ENCODE results near the gene CALCOCO2. TPM values are rescaled to one million over a fixed set of nuclear protein-coding genes. Genes with fewer than 3 reads are reported as not detected.
A peak's percentile ranks its signal among the peaks of the same experiment; 100 is the strongest.
"Not testable (repeated sequence)": the region's sequence is repeated elsewhere in the genome, so short reads cannot be mapped to it uniquely, and the experiment has no call there.

The CALCOCO2 gene
- total and polyA plus RNA-seq, 5 donors from 2014 or later, result 179 to 240 (median 215) TPM

DNA sequence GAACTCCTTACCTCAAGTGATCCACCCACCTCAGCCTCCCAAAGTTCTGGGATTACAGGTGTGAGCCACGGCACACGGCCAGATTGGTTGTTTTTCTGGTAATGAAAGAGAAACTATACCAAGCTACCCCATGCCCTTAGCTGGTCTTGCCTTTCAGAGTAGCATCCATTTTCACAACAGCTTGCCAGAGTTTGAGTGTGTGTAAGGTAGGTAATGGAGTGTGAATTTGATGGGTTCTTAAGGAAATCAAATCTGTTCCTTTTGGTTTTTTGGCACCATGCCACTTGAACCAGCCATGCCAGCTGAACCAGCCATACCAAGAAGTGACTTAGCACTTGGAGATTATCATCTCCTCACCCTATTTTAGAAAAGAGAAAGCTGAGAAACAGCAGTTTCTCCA lies 5.1 kb downstream of the CALCOCO2 start:
- no peaks in the 10 kb centered on the region for H3K36me3 ChIP-seq (ENCODE audit: control insufficient read depth, insufficient read depth, low read length)
- H3K4me1 Mint-ChIP-seq, result peaks cover 40 to 96% (median 73%) of the 10 kb centered on the region in 4 donors
- peaks cover 91% of the 10 kb centered on the region for H3K4me1 ChIP-seq (ENCODE audit: control insufficient read depth, insufficient read depth, low read length, poor library complexity, severe bottlenecking)
- H3K27me3 ChIP-seq (ENCODE audit: control insufficient read depth, insufficient read depth, low read length), result no peaks in the 10 kb centered on the region
- DNase-seq, result peak in 1 of 3 donors; percentile 58
- no peak for ATAC-seq (ENCODE audit: low read depth in 2 of 2)
- peak overlapping the region; percentile 62 to 81 (median 72) for H3K4me3 Mint-ChIP-seq
- H3K27me3 Mint-ChIP-seq, result no peaks in the 10 kb centered on the region
- H3K9me3 ChIP-seq (ENCODE audit: control insufficient read depth in 2 of 2, low read length in 2 of 2), result no peaks in the 10 kb centered on the region
- peaks cover 5% of the 10 kb centered on the region for H3K36me3 Mint-ChIP-seq
- H3K4me3 ChIP-seq (ENCODE audit: low read depth, low read length), result peak overlapping the region; percentile 58
- no peaks in the 10 kb centered on the region for H3K9me3 Mint-ChIP-seq
- peak overlapping the region; percentile 10 to 82 (median 65) for H3K27ac Mint-ChIP-seq
- peak overlapping the region; percentile 27 for H3K27ac ChIP-seq (ENCODE audit: insufficient read depth, low read length, poor library complexity, severe bottlenecking)

DNA sequence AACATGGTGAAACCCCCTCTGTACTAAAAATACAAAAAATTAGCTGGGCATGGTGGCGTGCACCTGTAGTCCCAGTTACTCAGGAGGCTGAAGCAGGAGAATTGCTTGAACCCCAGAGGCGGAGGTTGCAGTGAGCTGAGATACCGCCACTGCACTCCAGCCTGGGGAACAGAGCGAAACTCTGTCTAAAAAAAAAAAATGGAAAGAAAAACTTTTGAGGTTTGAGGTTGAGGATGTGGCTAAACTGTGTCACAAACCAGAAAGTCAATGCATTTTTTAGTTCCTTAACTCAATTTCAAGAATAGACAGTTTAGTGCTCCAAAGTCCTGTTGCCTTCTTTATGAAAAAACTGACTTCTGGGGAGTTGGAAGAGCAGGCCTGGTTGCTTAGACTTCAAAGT lies 6.6 kb downstream of the CALCOCO2 start:
- Histone ChIP-seq H3K4me3 (ENCODE audit: low read depth, low read length) (peak overlapping the region; percentile 73), H3K4me1 (ENCODE audit: control insufficient read depth, insufficient read depth, low read length, poor library complexity, severe bottlenecking) (peaks cover 93% of the 10 kb centered on the region), H3K27ac (ENCODE audit: insufficient read depth, low read length, poor library complexity, severe bottlenecking) (peak overlapping the region; percentile 64)
- H3K36me3 ChIP-seq (ENCODE audit: control insufficient read depth, insufficient read depth, low read length); H3K27me3 ChIP-seq (ENCODE audit: control insufficient read depth, insufficient read depth, low read length); H3K36me3 Mint-ChIP-seq; H3K9me3 ChIP-seq (ENCODE audit: control insufficient read depth in 2 of 2, low read length in 2 of 2); H3K27me3 Mint-ChIP-seq; H3K9me3 Mint-ChIP-seq: not testable (repeated sequence)
- H3K4me1 Mint-ChIP-seq, result peaks cover 30 to 94% (median 74%) of the 10 kb centered on the region in 4 donors
- H3K27ac Mint-ChIP-seq, result peak overlapping the region; percentile 80 to 97 (median 90)
- peak overlapping the region; percentile 62 to 83 (median 78) for H3K4me3 Mint-ChIP-seq
- ATAC-seq (ENCODE audit: low read depth in 2 of 2) (peak; percentile 36 to 51), DNase-seq (peak in 2 of 3 donors; percentile 64 to 79)

GRCh38 chr17:48840441-48840840 lies 9.6 kb downstream of the CALCOCO2 start:
- Mint-ChIP-seq H3K4me3 (peak overlapping the region; percentile 58 to 85 (median 74)), H3K4me1 (peaks cover 32 to 75% (median 53%) of the 10 kb centered on the region in 4 donors), H3K27ac (peak overlapping the region; percentile 76 to 96 (median 88)), H3K9me3 (no peaks in the 10 kb centered on the region), H3K36me3 (peaks cover 14% of the 10 kb centered on the region), H3K27me3 (no peaks in the 10 kb centered on the region)
- Histone ChIP-seq H3K4me3 (ENCODE audit: low read depth, low read length) (peak overlapping the region; percentile 89), H3K27ac (ENCODE audit: insufficient read depth, low read length, poor library complexity, severe bottlenecking) (peak overlapping the region; percentile 84), H3K9me3 (ENCODE audit: control insufficient read depth in 2 of 2, low read length in 2 of 2) (no peaks in the 10 kb centered on the region), H3K4me1 (ENCODE audit: control insufficient read depth, insufficient read depth, low read length, poor library complexity, severe bottlenecking) (peaks cover 63% of the 10 kb centered on the region), H3K27me3 (ENCODE audit: control insufficient read depth, insufficient read depth, low read length) (no peaks in the 10 kb centered on the region), H3K36me3 (ENCODE audit: control insufficient read depth, insufficient read depth, low read length) (peaks cover 15% of the 10 kb centered on the region)
- DNase-seq, result no peak
- ATAC-seq (ENCODE audit: low read depth in 2 of 2), result no peak

DNA sequence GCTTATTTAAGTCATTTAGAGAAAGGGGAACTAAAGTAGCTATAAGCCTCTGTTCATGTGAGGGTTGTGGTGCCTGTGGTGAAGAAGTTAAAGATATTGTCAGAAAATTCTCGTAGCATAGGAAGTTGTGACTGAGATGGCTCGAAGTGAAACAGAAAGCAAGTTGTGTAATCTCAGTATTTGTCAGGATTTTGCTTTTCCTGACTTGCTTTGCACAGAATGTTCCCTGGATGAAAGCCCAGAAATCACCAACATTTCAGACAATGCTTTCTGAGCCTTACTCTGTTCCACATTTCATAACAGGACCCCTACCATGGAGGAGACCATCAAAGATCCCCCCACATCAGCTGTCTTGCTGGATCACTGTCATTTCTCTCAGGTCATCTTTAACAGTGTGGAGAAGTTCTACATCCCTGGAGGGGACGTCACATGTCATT lies 10.6 kb downstream of the CALCOCO2 start:
- Histone ChIP-seq H3K27me3 (ENCODE audit: control insufficient read depth, insufficient read depth, low read length) (no peaks in the 10 kb centered on the region), H3K4me3 (ENCODE audit: low read depth, low read length) (peak overlapping the region; percentile 89), H3K9me3 (ENCODE audit: control insufficient read depth in 2 of 2, low read length in 2 of 2) (no peaks in the 10 kb centered on the region), H3K36me3 (ENCODE audit: control insufficient read depth, insufficient read depth, low read length) (peaks cover 20% of the 10 kb centered on the region), H3K27ac (ENCODE audit: insufficient read depth, low read length, poor library complexity, severe bottlenecking) (peak overlapping the region; percentile 84), H3K4me1 (ENCODE audit: control insufficient read depth, insufficient read depth, low read length, poor library complexity, severe bottlenecking) (peaks cover 54% of the 10 kb centered on the region)
- no peaks in the 10 kb centered on the region for H3K9me3 Mint-ChIP-seq
- peaks cover 14% of the 10 kb centered on the region for H3K36me3 Mint-ChIP-seq
- H3K4me1 Mint-ChIP-seq, result peaks cover 27 to 65% (median 44%) of the 10 kb centered on the region in 4 donors
- no peaks in the 10 kb centered on the region for H3K27me3 Mint-ChIP-seq
- peak overlapping the region; percentile 76 to 96 (median 92) for H3K27ac Mint-ChIP-seq
- ATAC-seq (ENCODE audit: low read depth in 2 of 2) (peak; percentile 89 to 91), DNase-seq (peak in 2 of 3 donors; percentile 68 to 87)
- H3K4me3 Mint-ChIP-seq, result peak overlapping the region; percentile 64 to 87 (median 84)

GRCh38 chr17:48842746-48843145 lies 11.9 kb downstream of the CALCOCO2 start:
- no peak for ATAC-seq (ENCODE audit: low read depth in 2 of 2)
- Histone ChIP-seq H3K4me1 (ENCODE audit: control insufficient read depth, insufficient read depth, low read length, poor library complexity, severe bottlenecking) (peaks cover 41% of the 10 kb centered on the region), H3K9me3 (ENCODE audit: control insufficient read depth in 2 of 2, low read length in 2 of 2) (no peaks in the 10 kb centered on the region), H3K27me3 (ENCODE audit: control insufficient read depth, insufficient read depth, low read length) (no peaks in the 10 kb centered on the region), H3K4me3 (ENCODE audit: low read depth, low read length) (no peak overlapping the region), H3K27ac (ENCODE audit: insufficient read depth, low read length, poor library complexity, severe bottlenecking) (no peak overlapping the region), H3K36me3 (ENCODE audit: control insufficient read depth, insufficient read depth, low read length) (peaks cover 31% of the 10 kb centered on the region)
- H3K36me3 Mint-ChIP-seq, result peaks cover 20% of the 10 kb centered on the region
- no peak overlapping the region for H3K4me3 Mint-ChIP-seq
- DNase-seq, result no peak
- peak overlapping the region; percentile 33 to 66 (median 62) for H3K27ac Mint-ChIP-seq
- H3K27me3 Mint-ChIP-seq, result no peaks in the 10 kb centered on the region
- peaks cover 21 to 52% (median 35%) of the 10 kb centered on the region in 4 donors for H3K4me1 Mint-ChIP-seq
- no peaks in the 10 kb centered on the region for H3K9me3 Mint-ChIP-seq

DNA sequence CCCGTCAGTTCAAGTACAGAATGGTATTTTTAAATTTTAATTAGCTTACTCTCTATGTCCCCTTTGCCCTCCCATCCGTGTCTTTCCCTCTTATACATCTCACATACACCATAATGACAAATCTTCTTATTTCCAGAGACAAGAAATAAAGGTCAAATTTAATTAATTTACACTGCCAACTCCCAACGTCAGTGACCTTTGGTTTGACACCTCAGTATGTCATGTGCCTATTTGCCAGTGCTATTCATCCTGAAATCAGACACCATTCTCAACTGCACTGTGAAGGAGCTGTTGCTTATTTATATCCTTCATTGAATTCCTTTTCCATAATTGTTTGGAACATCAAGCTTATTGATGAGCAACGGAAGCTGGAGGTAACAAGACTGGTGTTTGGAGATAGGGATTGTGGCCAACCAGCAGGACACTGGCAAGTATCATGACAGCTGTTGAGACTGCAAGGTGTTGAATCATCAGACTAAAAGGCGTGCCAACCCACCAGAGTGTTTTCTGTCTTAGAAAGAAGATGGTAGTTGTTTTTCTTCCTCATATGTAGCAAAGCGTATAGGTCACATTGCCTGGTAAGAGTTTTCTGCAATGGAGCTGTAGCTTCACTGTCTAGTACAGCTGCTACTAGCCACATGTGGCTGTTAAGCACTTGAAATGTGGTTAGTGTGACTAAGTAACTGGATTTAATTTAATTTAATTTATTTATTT lies 12.5 kb downstream of the CALCOCO2 start:
- Mint-ChIP-seq H3K4me1 (peaks cover 18 to 46% (median 30%) of the 10 kb centered on the region in 4 donors), H3K27me3 (no peaks in the 10 kb centered on the region), H3K4me3 (no peak overlapping the region), H3K36me3 (peaks cover 26% of the 10 kb centered on the region), H3K27ac (peak overlapping the region in 2 of 3 donors; percentile 33 to 62), H3K9me3 (no peaks in the 10 kb centered on the region)
- Histone ChIP-seq H3K36me3 (ENCODE audit: control insufficient read depth, insufficient read depth, low read length) (peaks cover 37% of the 10 kb centered on the region), H3K27me3 (ENCODE audit: control insufficient read depth, insufficient read depth, low read length) (no peaks in the 10 kb centered on the region), H3K4me1 (ENCODE audit: control insufficient read depth, insufficient read depth, low read length, poor library complexity, severe bottlenecking) (peaks cover 35% of the 10 kb centered on the region), H3K27ac (ENCODE audit: insufficient read depth, low read length, poor library complexity, severe bottlenecking) (no peak overlapping the region), H3K4me3 (ENCODE audit: low read depth, low read length) (no peak overlapping the region), H3K9me3 (ENCODE audit: control insufficient read depth in 2 of 2, low read length in 2 of 2) (no peaks in the 10 kb centered on the region)
- ATAC-seq (ENCODE audit: low read depth in 2 of 2) (no peak), DNase-seq (no peak)

DNA sequence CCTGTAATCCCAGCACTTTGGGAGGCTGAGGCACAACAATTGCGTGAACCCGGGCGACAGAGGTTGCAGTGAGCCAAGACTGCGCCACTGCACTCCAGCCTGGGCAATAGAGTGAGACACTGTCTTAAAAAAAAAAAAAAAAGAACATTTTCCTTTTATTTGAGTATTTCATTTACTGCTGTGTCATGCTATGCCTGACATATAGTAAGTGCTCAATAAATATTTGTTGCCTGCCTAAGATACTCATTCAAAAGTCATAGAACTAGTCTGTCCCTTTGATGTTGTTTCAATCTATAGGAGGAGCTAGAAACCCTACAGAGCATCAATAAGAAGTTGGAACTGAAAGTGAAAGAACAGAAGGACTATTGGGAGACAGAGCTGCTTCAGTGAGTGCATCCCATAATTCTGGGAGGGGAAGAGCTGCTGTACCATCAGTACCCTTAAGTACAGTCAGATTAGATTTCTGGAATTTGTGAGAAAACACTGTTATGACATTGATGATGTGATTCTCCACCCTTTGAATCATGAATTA lies 20.0 kb downstream of the CALCOCO2 start:
- peak overlapping the region; percentile 8 for H3K4me3 ChIP-seq (ENCODE audit: low read depth, low read length)
- H3K36me3 Mint-ChIP-seq, result peaks cover 56% of the 10 kb centered on the region
- no peaks in the 10 kb centered on the region for H3K27me3 Mint-ChIP-seq
- H3K9me3 ChIP-seq (ENCODE audit: control insufficient read depth in 2 of 2, low read length in 2 of 2), result no peaks in the 10 kb centered on the region
- H3K4me3 Mint-ChIP-seq, result no peak overlapping the region
- H3K9me3 Mint-ChIP-seq, result no peaks in the 10 kb centered on the region
- no peak overlapping the region for H3K27ac ChIP-seq (ENCODE audit: insufficient read depth, low read length, poor library complexity, severe bottlenecking)
- peak overlapping the region in 2 of 3 donors; percentile 64 to 68 for H3K27ac Mint-ChIP-seq
- peak in 1 of 2 donors; percentile 44 for ATAC-seq (ENCODE audit: low read depth in 2 of 2)
- peak in 1 of 3 donors; percentile 68 for DNase-seq
- no peaks in the 10 kb centered on the region for H3K27me3 ChIP-seq (ENCODE audit: control insufficient read depth, insufficient read depth, low read length)
- peaks cover 84% of the 10 kb centered on the region for H3K36me3 ChIP-seq (ENCODE audit: control insufficient read depth, insufficient read depth, low read length)
- H3K4me1 ChIP-seq (ENCODE audit: control insufficient read depth, insufficient read depth, low read length, poor library complexity, severe bottlenecking), result no peaks in the 10 kb centered on the region
- peaks cover 5 to 27% (median 9%) of the 10 kb centered on the region in 4 donors for H3K4me1 Mint-ChIP-seq
